K562 (cell line): ENCODE data around the gene TFEB. TPM values are rescaled to one million over a fixed set of nuclear protein-coding genes. Genes with fewer than 3 reads are reported as not detected.

ENCODE experiments used
- ARID1B ChIP-seq: fragments of 450-650 bp; IDR thresholded peaks from 2 replicates; pipeline ENCODE4 v1.6.1; 2016; ENCODE audit warnings: antibody characterized with exemption, mild to moderate bottlenecking, inconsistent platforms
- CAMTA2 ChIP-seq: fragments of 250-450 bp; sonication (Bioruptor Pico); conservative IDR thresholded peaks from 2 replicates; pipeline ENCODE4 v1.5.1; 2022
- CHD2 ChIP-seq: IDR thresholded peaks from 2 replicates; pipeline ENCODE4 v1.6.1; 2011; ENCODE audit warnings: low read depth, low read length
- DNMT1 ChIP-seq: fragments of 450-650 bp; IDR thresholded peaks from 2 replicates; pipeline ENCODE4 v1.6.1; 2016; ENCODE audit warnings: antibody characterized with exemption, mild to moderate bottlenecking
- ESRRA ChIP-seq: fragments of 450-650 bp; IDR thresholded peaks from 2 replicates; pipeline ENCODE4 v1.6.1; 2014; ENCODE audit warnings: low read depth, mild to moderate bottlenecking, moderate library complexity, borderline replicate concordance
- ETV6 ChIP-seq, 3 experiments: fragments of 150-350 bp in 1 of 3; sonication (generic) in 1 of 3; formaldehyde crosslinking in 1 of 3; IDR thresholded peaks; 2 replicates each; pipeline versions ENCODE4 v1.6.1 to v1.8.0; 2014 to 2022; ENCODE audit warnings: borderline replicate concordance in 2 of 3, low read depth in 2 of 3, antibody characterized with exemption in 1 of 3, low read length in 1 of 3, mild to moderate bottlenecking in 1 of 3, missing genetic modification reagents in 1 of 3
- FIP1L1 ChIP-seq: fragments of 200-400 bp; formaldehyde crosslinking; IDR thresholded peaks from 2 replicates; pipeline ENCODE4 v1.6.1; 2018; ENCODE audit warnings: mild to moderate bottlenecking, low read depth, low read length; ENCODE audit not compliant: poor library complexity, severe bottlenecking
- GABPA ChIP-seq: fragments of 200-800 bp; sonication (Bioruptor generic); conservative IDR thresholded peaks from 2 replicates; pipeline ENCODE4 v1.6.1; 2016; ENCODE audit warnings: low read depth, missing genetic modification characterization, missing compliant biosample characterization
- KHSRP ChIP-seq: fragments of 450-650 bp; IDR thresholded peaks from 2 replicates; pipeline ENCODE4 v1.6.1; 2017
- MTA1 ChIP-seq: fragments of 450-650 bp; IDR thresholded peaks from 2 replicates; pipeline ENCODE4 v1.6.1; 2017; ENCODE audit warnings: borderline replicate concordance
- MTA3 ChIP-seq: fragments of 450-650 bp; formaldehyde crosslinking; IDR thresholded peaks from 2 replicates; pipeline ENCODE4 v1.6.1; 2017; ENCODE audit warnings: mild to moderate bottlenecking, borderline replicate concordance
- NR2C2 ChIP-seq, 2 experiments: fragments of 200-800 bp in 1 of 2; sonication (Bioruptor generic) in 1 of 2; sonication (generic) in 1 of 2; formaldehyde crosslinking in 1 of 2; IDR thresholded peaks; 2 replicates each; pipeline versions ENCODE4 v1.6.1 to v1.8.0; 2016 to 2022; ENCODE audit warnings: mild to moderate bottlenecking in 1 of 2, missing compliant biosample characterization in 1 of 2, missing genetic modification characterization in 1 of 2, missing genetic modification reagents in 1 of 2
- PHF8 ChIP-seq: fragments of 200-600 bp; sonication (generic); IDR thresholded peaks from 2 replicates; pipeline ENCODE4 v1.6.1; 2012; ENCODE audit warnings: mixed run types, mild to moderate bottlenecking, inconsistent platforms, low read length, moderate library complexity, borderline replicate concordance
- POLR2G ChIP-seq: fragments of 200-400 bp; formaldehyde crosslinking; IDR thresholded peaks from 2 replicates; pipeline ENCODE4 v1.6.1; 2017; ENCODE audit warnings: low read depth, mild to moderate bottlenecking, antibody characterized with exemption, low read length, moderate library complexity
- RCOR1 ChIP-seq, 2 experiments: IDR thresholded peaks; 2 replicates each; pipeline ENCODE4 v1.6.1; 2012; ENCODE audit warnings: low read depth in 2 of 2, low read length in 2 of 2, borderline replicate concordance in 1 of 2, improper control_type of control experiment in 1 of 2
- SMARCA4 ChIP-seq: fragments of 450-650 bp; IDR thresholded peaks from 2 replicates; pipeline ENCODE4 v1.6.1; 2016
- TAF15 ChIP-seq: fragments of 200-400 bp; formaldehyde crosslinking; IDR thresholded peaks from 2 replicates; pipeline ENCODE4 v1.6.1; 2017; ENCODE audit warnings: mild to moderate bottlenecking, low read depth, low read length, moderate library complexity
- ZBTB7A ChIP-seq: IDR thresholded peaks from 2 replicates; pipeline ENCODE4 v1.6.1; 2011; ENCODE audit warnings: low read depth, mild to moderate bottlenecking, low read length, moderate library complexity, borderline replicate concordance; ENCODE audit not compliant: control insufficient read depth
- ZNF507 ChIP-seq: conservative IDR thresholded peaks from 2 replicates; pipeline ENCODE4 v1.6.1; 2017; ENCODE audit warnings: missing genetic modification characterization, missing compliant biosample characterization
- polyA plus RNA-seq, 8 experiments: library from polyadenylated mRNA; depleted of rRNA in 4 of 8; stranded (reverse) in 5 of 8; unstranded in 3 of 8; fragments of >200 nt; fragmentation: Nextera tagmentation in 2 of 8; fragmentation: Illumina TruSeq in 1 of 8; extraction: Ambion mirVana in 2 of 8; extraction: Trizol in 1 of 8; gene quantifications; 2 replicates each; pipeline versions ENCODE4 v1.2.1 to v1.2.3, GENCODE V29; 2011 to 2014; ENCODE audit warnings: inconsistent platforms in 1 of 8, missing spikeins in 1 of 8
- total RNA-seq, 7 experiments: library from RNA; depleted of rRNA in 6 of 7; stranded (reverse); fragments of >200 nt in 6 of 7; fragmentation: Illumina TruSeq in 2 of 7; extraction: Trizol in 2 of 7; gene quantifications; 2 replicates each; pipeline versions ENCODE4 v1.2.1 to v1.2.3, GENCODE V29; 2011 to 2021; ENCODE audit warnings: low replicate concordance in 1 of 7
- TF ChIP-seq, protein P1 (sequence below): sonication (generic); formaldehyde crosslinking; IDR thresholded peaks from 2 replicates; pipeline ENCODE4 v1.8.0; 2022; ENCODE audit warnings: mild to moderate bottlenecking, missing genetic modification reagents
- TF ChIP-seq, protein P2 (sequence below): fragments of 250-450 bp; sonication (Bioruptor Pico); IDR thresholded peaks from 2 replicates; pipeline ENCODE4 v1.4.0; 2020

TFEB gene
- total and polyA plus RNA-seq, 9 of the 15 experiments (the other 6 are each of a cell fraction or from before 2014, with no cell fraction given) = 0.04 to 4.7 (median 2.0) TPM

DNA sequence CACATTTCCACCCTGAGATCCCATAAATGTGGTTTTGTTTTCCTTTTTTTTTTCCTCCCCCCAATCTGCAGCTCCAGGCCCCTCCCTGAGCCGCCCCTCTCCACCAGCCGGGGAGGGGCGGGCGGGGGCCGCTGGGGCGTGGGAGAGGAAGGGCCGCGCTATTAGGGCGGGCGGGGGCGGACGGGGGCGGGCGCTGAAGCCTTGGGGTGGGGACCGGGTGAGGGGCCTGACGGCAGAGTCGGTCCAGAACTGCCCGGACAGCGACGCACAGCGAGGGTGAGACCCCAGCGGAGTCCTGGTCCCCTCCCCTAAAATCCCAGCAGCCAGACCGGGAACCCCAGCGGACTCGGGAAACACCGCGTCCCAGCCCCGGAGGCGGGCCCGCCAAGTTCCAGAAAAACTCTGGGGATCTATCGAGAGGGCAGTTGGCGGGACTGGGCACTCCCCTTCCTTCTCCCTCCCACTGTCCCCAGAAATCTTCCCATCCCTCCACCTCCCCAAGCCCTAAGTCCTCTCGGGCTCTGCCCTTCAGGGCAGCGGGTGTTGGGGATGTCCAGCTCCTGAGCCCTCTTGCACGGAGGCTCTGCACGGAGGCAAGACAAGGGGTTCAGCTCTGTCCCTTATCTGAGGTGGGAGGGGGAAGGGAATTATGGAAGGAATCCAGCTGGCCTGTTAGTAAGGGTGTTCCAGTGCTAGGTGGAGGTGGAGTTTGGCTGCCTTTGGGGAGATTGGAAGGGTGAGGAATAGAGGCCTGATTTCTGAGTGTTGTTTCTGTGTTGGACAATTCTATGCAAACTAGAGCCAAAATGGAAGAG, 45.4 kb upstream of the TFEB start, which contains the start of gene PRICKLE4 (continued):
- 0 out of 2 replicates have a peak, but pooled peaks have one; percentile 13 for TF ChIP-seq ESRRA
- peak; percentile 56; the same call in 1 of the 2 replicates for TF ChIP-seq MTA3
- no peak for TF ChIP-seq ETV6 (IDR thresholded peaks at IDR 0.05; ENCODE audit: borderline replicate concordance in 1 of 2, low read depth in 2 of 2, low read length in 1 of 2)
- TF ChIP-seq ETV6 (CRISPR knock-in tag; IDR thresholded peaks at IDR 0.05; ENCODE audit: borderline replicate concordance) = no peak
- TF ChIP-seq NR2C2 (CRISPR knock-in tag; IDR thresholded peaks at IDR 0.05) = 0 out of 2 replicates have a peak, but pooled peaks have one; percentile 18
- TF ChIP-seq NR2C2 (tag; IDR thresholded peaks at IDR 0.05) = no peak
- 0 out of 4 replicates have a peak, but pooled peaks of 1 of the 2 experiments have one; percentile 14 for TF ChIP-seq RCOR1 (IDR thresholded peaks at IDR 0.05; ENCODE audit: borderline replicate concordance in 1 of 2, low read depth in 2 of 2, low read length in 2 of 2)
- TF ChIP-seq ARID1B = 0 out of 2 replicates have a peak, but pooled peaks have one; percentile 7
- peak; percentile 35; the same call in 1 of the 2 replicates for TF ChIP-seq SMARCA4
- no peak for TF ChIP-seq ZNF507 (tag)
- 0 out of 2 replicates have a peak, but pooled peaks have one; percentile 38 for TF ChIP-seq POLR2G
- TF ChIP-seq DNMT1 = no peak
- peak; percentile 51; the same call in 1 of the 2 replicates for TF ChIP-seq PHF8
- TF ChIP-seq, protein P1, sequence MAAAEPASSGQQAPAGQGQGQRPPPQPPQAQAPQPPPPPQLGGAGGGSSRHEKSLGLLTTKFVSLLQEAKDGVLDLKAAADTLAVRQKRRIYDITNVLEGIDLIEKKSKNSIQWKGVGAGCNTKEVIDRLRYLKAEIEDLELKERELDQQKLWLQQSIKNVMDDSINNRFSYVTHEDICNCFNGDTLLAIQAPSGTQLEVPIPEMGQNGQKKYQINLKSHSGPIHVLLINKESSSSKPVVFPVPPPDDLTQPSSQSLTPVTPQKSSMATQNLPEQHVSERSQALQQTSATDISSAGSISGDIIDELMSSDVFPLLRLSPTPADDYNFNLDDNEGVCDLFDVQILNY = no peak
- TF ChIP-seq, protein P2, sequence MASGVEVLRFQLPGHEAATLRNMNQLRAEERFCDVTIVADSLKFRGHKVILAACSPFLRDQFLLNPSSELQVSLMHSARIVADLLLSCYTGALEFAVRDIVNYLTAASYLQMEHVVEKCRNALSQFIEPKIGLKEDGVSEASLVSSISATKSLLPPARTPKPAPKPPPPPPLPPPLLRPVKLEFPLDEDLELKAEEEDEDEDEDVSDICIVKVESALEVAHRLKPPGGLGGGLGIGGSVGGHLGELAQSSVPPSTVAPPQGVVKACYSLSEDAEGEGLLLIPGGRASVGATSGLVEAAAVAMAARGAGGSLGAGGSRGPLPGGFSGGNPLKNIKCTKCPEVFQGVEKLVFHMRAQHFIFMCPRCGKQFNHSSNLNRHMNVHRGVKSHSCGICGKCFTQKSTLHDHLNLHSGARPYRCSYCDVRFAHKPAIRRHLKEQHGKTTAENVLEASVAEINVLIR (CRISPR knock-in tag) = no peak
- 0 out of 2 replicates have a peak, but pooled peaks have one; percentile 12 for TF ChIP-seq CHD2
- TF ChIP-seq TAF15 = no peak
- TF ChIP-seq ZBTB7A = peak; percentile 50
- no peak for TF ChIP-seq KHSRP
- TF ChIP-seq GABPA (tag) = no peak
- peak; percentile 3 for TF ChIP-seq FIP1L1
- no peak for TF ChIP-seq CAMTA2
- 0 out of 2 replicates have a peak, but pooled peaks have one; percentile 50 for TF ChIP-seq MTA1
- TF ChIP-seq, all 486 proteins: peak for 42
